IMR-90 (cell line): ENCODE measurements around the gene COIL. TPM values are rescaled to one million over a fixed set of nuclear protein-coding genes. Genes with fewer than 3 reads are reported as not detected.

Source experiments
- ATAC-seq: fragments of 200-7000 bp; cut with Tn5 transposase; 2 replicates; pipeline ENCODE4 v1.9.1; 2020; ENCODE audit warnings: low read depth, mild to moderate bottlenecking, moderate library complexity
- BruUV-seq: library from RNA; stranded (reverse); fragments of 400-500 nt; replicated peaks from 2 replicates; lab custom pipeline; 2021; lab: Mats Ljungman, UMichigan
- CTCF ChIA-PET: fragments of 300-600 bp; formaldehyde crosslinking; extraction: SDS; loops from one replicate; lab custom pipeline; 2021; ENCODE audit warnings: antibody characterized with exemption; lab: Yijun Ruan, JAX
- POLR2A ChIA-PET: fragments of 300-600 bp; sonication (Branson Sonifier 250); formaldehyde crosslinking; loops from one replicate; lab custom pipeline; 2022; ENCODE audit warnings: antibody characterized with exemption; ENCODE audit not compliant: unreplicated experiment; lab: Charles Lee
- DNase-seq: peaks from one replicate; pipeline ENCODE4 v3.0.0; 2013
- H2AFZ ChIP-seq: replicated peaks from 2 replicates; pipeline ENCODE3; 2013; ENCODE audit warnings: low read length, mild to moderate bottlenecking; ENCODE audit not compliant: poor library complexity
- H2AK5ac ChIP-seq: 2 replicates; pipeline ENCODE4 v1.6.1; 2013; ENCODE audit warnings: low read depth, low read length, inconsistent platforms
- H2AK9ac ChIP-seq: replicated peaks from 2 replicates; pipeline ENCODE3; 2013; ENCODE audit warnings: mild to moderate bottlenecking, low read depth, low read length, moderate library complexity; ENCODE audit not compliant: poor library complexity
- H2BK120ac ChIP-seq: 2 replicates; pipeline ENCODE4 v1.6.1; 2013; ENCODE audit warnings: low read depth, low read length, inconsistent platforms
- H2BK15ac ChIP-seq: 3 replicates; pipeline ENCODE4 v1.6.1; 2013; ENCODE audit warnings: low read depth, low read length, inconsistent platforms
- H2BK20ac ChIP-seq: 2 replicates; pipeline ENCODE4 v1.6.1; 2013; ENCODE audit warnings: low read depth, mild to moderate bottlenecking, inconsistent platforms, low read length, moderate library complexity
- H2BK5ac ChIP-seq: 2 replicates; pipeline ENCODE4 v1.6.1; 2013; ENCODE audit warnings: mild to moderate bottlenecking, low read depth, low read length, inconsistent platforms; ENCODE audit not compliant: poor library complexity, severe bottlenecking
- H3K14ac ChIP-seq: replicated peaks from 2 replicates; pipeline ENCODE4 v1.6.1; 2013; ENCODE audit warnings: low read depth, low read length, inconsistent platforms
- H3K18ac ChIP-seq: 2 replicates; pipeline ENCODE4 v1.6.1; 2013; ENCODE audit warnings: low read depth, low read length, control low read depth
- H3K23ac ChIP-seq: 2 replicates; pipeline ENCODE4 v1.6.1; 2013; ENCODE audit warnings: low read depth, low read length, inconsistent platforms
- H3K27ac ChIP-seq: 2 replicates; pipeline ENCODE4 v1.5.1; 2013; ENCODE audit warnings: mild to moderate bottlenecking, control low read depth, low read length; ENCODE audit not compliant: insufficient read depth
- H3K27me3 ChIP-seq: 2 replicates; pipeline ENCODE4 v1.6.1; 2013; ENCODE audit warnings: low read length; ENCODE audit not compliant: control insufficient read depth, insufficient read depth
- H3K36me3 ChIP-seq: 2 replicates; pipeline ENCODE4 v1.6.1; 2013; ENCODE audit warnings: low read length, mixed read lengths; ENCODE audit not compliant: control insufficient read depth, insufficient read depth
- H3K4ac ChIP-seq: 2 replicates; pipeline ENCODE4 v1.6.1; 2013; ENCODE audit warnings: low read depth, low read length, inconsistent platforms
- H3K4me1 ChIP-seq: 2 replicates; pipeline ENCODE4 v1.6.1; 2013; ENCODE audit warnings: low read length, mixed read lengths; ENCODE audit not compliant: control insufficient read depth, insufficient read depth
- H3K4me2 ChIP-seq: 2 replicates; pipeline ENCODE4 v1.6.1; 2013; ENCODE audit warnings: low read depth, mild to moderate bottlenecking, control low read depth, low read length, moderate library complexity
- H3K4me3 ChIP-seq: 2 replicates; pipeline ENCODE4 v1.5.1; 2013; ENCODE audit warnings: low read depth, mild to moderate bottlenecking, control low read depth, low read length, moderate library complexity; ENCODE audit not compliant: insufficient read depth
- H3K56ac ChIP-seq: 2 replicates; pipeline ENCODE4 v1.6.1; 2013; ENCODE audit warnings: low read length, inconsistent platforms; ENCODE audit not compliant: insufficient read depth; ENCODE audit errors: extremely low read depth
- H3K79me1 ChIP-seq, 2 experiments: 2 replicates each; pipeline ENCODE4 v1.6.1; 2013; ENCODE audit warnings: low read length in 2 of 2, inconsistent platforms in 1 of 2, low read depth in 1 of 2
- H3K9ac ChIP-seq: 2 replicates; pipeline ENCODE4 v1.6.1; 2013; ENCODE audit warnings: low read depth, low read length, control low read depth
- H3K9me1 ChIP-seq: 2 replicates; pipeline ENCODE4 v1.6.1; 2013; ENCODE audit warnings: low read length, inconsistent platforms; ENCODE audit not compliant: insufficient read depth
- H3K9me3 ChIP-seq: 2 replicates; pipeline ENCODE4 v1.6.1; 2013; ENCODE audit warnings: low read length; ENCODE audit not compliant: control insufficient read depth, insufficient read depth
- H4K20me1 ChIP-seq: 2 replicates; pipeline ENCODE4 v1.6.1; 2013; ENCODE audit warnings: low read length, inconsistent platforms; ENCODE audit not compliant: insufficient read depth
- H4K5ac ChIP-seq: 2 replicates; pipeline ENCODE4 v1.6.1; 2013; ENCODE audit warnings: mild to moderate bottlenecking, low read depth, low read length, control low read depth
- H4K8ac ChIP-seq, 2 experiments: 2 replicates each; pipeline ENCODE4 v1.6.1; 2013; ENCODE audit warnings: low read depth in 2 of 2, low read length in 2 of 2, control low read depth in 1 of 2, inconsistent platforms in 1 of 2
- H4K91ac ChIP-seq: 2 replicates; pipeline ENCODE4 v1.6.1; 2013; ENCODE audit warnings: low read depth, low read length, inconsistent platforms; ENCODE audit not compliant: insufficient read depth
- BHLHE40 ChIP-seq: fragments of 150-350 bp; IDR thresholded peaks from 2 replicates; pipeline ENCODE4 v1.6.1; 2016; ENCODE audit warnings: mild to moderate bottlenecking, low read depth, low read length
- CEBPB ChIP-seq: IDR thresholded peaks from 2 replicates; pipeline ENCODE4 v1.6.1; 2012; ENCODE audit warnings: low read depth, low read length, improper control_type of control experiment
- CHD1 ChIP-seq: IDR thresholded peaks from 2 replicates; pipeline ENCODE4 v1.6.1; 2012; ENCODE audit warnings: low read depth, low read length, improper control_type of control experiment
- FOS ChIP-seq: fragments of 150-350 bp; IDR thresholded peaks from 2 replicates; pipeline ENCODE4 v1.6.1; 2016; ENCODE audit warnings: low read depth, low read length
- MAFK ChIP-seq: IDR thresholded peaks from 2 replicates; pipeline ENCODE4 v1.6.1; 2012; ENCODE audit warnings: low read depth, low read length, improper control_type of control experiment
- MAZ ChIP-seq: IDR thresholded peaks from 2 replicates; pipeline ENCODE4 v1.6.1; 2012; ENCODE audit warnings: low read depth, mild to moderate bottlenecking, low read length, improper control_type of control experiment, moderate library complexity, borderline replicate concordance
- MXI1 ChIP-seq: IDR thresholded peaks from 2 replicates; pipeline ENCODE4 v1.6.1; 2012; ENCODE audit warnings: low read depth, mild to moderate bottlenecking, low read length, moderate library complexity, borderline replicate concordance
- NFE2L2 ChIP-seq: fragments of 150-350 bp; IDR thresholded peaks from 2 replicates; pipeline ENCODE4 v1.6.1; 2016; ENCODE audit warnings: low read depth, mild to moderate bottlenecking, low read length
- POLR2A ChIP-seq: IDR thresholded peaks from 2 replicates; pipeline ENCODE4 v1.6.1; 2012; ENCODE audit warnings: mild to moderate bottlenecking, low read depth, low read length
- RAD21 ChIP-seq: IDR thresholded peaks from 2 replicates; pipeline ENCODE4 v1.6.1; 2012; ENCODE audit warnings: low read length, improper control_type of control experiment
- RCOR1 ChIP-seq: IDR thresholded peaks from 2 replicates; pipeline ENCODE4 v1.6.1; 2012; ENCODE audit warnings: mild to moderate bottlenecking, low read length, improper control_type of control experiment; ENCODE audit not compliant: insufficient replicate concordance
- RFX5 ChIP-seq: IDR thresholded peaks from 2 replicates; pipeline ENCODE4 v1.8.0; 2012; ENCODE audit warnings: low read depth, mild to moderate bottlenecking, low read length, moderate library complexity
- SMC3 ChIP-seq: fragments of 150-350 bp; IDR thresholded peaks from 2 replicates; pipeline ENCODE4 v1.6.1; 2016; ENCODE audit warnings: low read depth, mild to moderate bottlenecking, antibody characterized with exemption, low read length, moderate library complexity
- WGBS, 2 experiments: methylation state at CpG; one replicate each; pipeline versions ENCODE4 v1.1.5 to v1.1.7; 2013; ENCODE audit warnings: missing lambda C conversion rate in 2 of 2; ENCODE audit not compliant: insufficient read length in 1 of 2; ENCODE audit errors: extremely low coverage in 2 of 2; 5-methylcytosine and 5-hydroxymethylcytosine counted together
- dilution Hi-C: fragments of 300-500 bp; cut with HindIII; formaldehyde crosslinking; loops from one replicate; pipeline ENCODE4 v1.14.3; 2018; ENCODE audit warnings: low sequenced_read_pairs; ENCODE audit not compliant: unreplicated experiment
- in situ Hi-C: fragments of 300-500 bp; cut with MboI; formaldehyde crosslinking; loops from 3 replicates; pipeline ENCODE4 v1.14.3; 2019; ENCODE audit warnings: low sequenced_read_pairs, inconsistent platforms, mixed read lengths
- intact Hi-C: fragments of 100-400 bp; cut with micrococcal nuclease; formaldehyde crosslinking; loops from 2 replicates; pipeline ENCODE4 v1.10.0; 2022
- polyA plus RNA-seq, 3 experiments: library from polyadenylated mRNA; depleted of rRNA; stranded (reverse); fragments of >200 nt; gene quantifications; 2 replicates each; pipeline ENCODE4 v1.2.3, GENCODE V29; 2012; ENCODE audit warnings: low replicate concordance in 1 of 3
- total RNA-seq: library from RNA; depleted of rRNA; stranded (reverse); fragments of >200 nt; gene quantifications from 2 replicates; pipeline ENCODE4 v1.2.3, GENCODE V29; 2012
- TF ChIP-seq, protein P1 (sequence below): fragments of 150-350 bp; IDR thresholded peaks from 2 replicates; pipeline ENCODE4 v1.6.1; 2016; ENCODE audit warnings: low read depth, mild to moderate bottlenecking, low read length, moderate library complexity, borderline replicate concordance
- TF ChIP-seq, protein P2 (sequence below): fragments of 150-350 bp; IDR thresholded peaks from 2 replicates; pipeline ENCODE4 v1.6.1; 2017; ENCODE audit warnings: mild to moderate bottlenecking, antibody characterized with exemption, low read length, low read depth
- TF ChIP-seq, protein P3 (sequence below): conservative IDR thresholded peaks from 2 replicates; pipeline ENCODE4 v1.5.1; 2012; ENCODE audit warnings: mild to moderate bottlenecking, low read depth, low read length, improper control_type of control experiment

Gene COIL
- total and polyA plus RNA-seq, 2 of the 4 experiments (the other 2 are of a cell fraction): 5.2 to 13.3 TPM

DNA sequence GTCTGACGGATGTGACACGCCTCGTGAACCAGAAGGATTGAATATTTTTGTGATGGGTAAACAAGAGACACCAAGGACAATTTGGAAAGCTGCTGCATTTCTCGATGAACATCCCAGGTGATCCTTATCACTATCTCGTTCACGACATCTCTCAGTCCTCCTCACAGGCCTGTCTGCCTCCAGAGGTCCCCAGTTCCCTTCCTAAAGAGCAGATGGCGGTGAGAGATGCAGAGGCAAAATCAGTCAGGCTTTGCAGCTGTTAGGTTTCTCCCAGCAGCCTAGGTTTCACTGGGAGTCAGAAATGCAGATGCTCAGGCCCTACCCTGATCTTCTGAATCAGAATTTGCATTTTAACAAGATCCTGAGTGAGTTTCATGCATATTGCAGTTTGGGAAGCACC, 40.7 kb upstream of the COIL start:
- intact Hi-C loops: no loop called here
- Histone ChIP-seq H4K20me1 (no peaks in the 10 kb centered on the region), H3K9me3 (no peaks in the 10 kb centered on the region), H2BK15ac (no peak overlapping the region), H3K79me1 (no peaks in the 10 kb centered on the region), H3K4ac (no peak overlapping the region), H2AFZ (no peak overlapping the region), H3K27me3 (no peaks in the 10 kb centered on the region), H3K9ac (no peak overlapping the region), H3K36me3 (0 out of 2 replicates have a peak, but pooled peaks cover 3% of the 10 kb centered on the region), H3K4me3 (no peak overlapping the region), H3K14ac (no peak overlapping the region), H3K4me2 (no peak overlapping the region), H4K8ac (no peak overlapping the region), H3K27ac (no peak overlapping the region), H2BK120ac (no peak overlapping the region), H3K4me1 (no peaks in the 10 kb centered on the region), H3K9me1 (0 out of 2 replicates have a peak, but pooled peaks cover 3% of the 10 kb centered on the region), H4K91ac (no peak overlapping the region), H2BK20ac (no peak overlapping the region), H2BK5ac (no peak overlapping the region), H4K5ac (no peak overlapping the region), H2AK9ac (no peak overlapping the region), H2AK5ac (no peak overlapping the region), H3K18ac (no peak overlapping the region), H3K23ac (no peak overlapping the region), H3K56ac (no peak overlapping the region)
- in situ Hi-C loops: no loop called here
- DNase-seq (no peak), ATAC-seq (no peak)
- TF ChIP-seq, protein P1, sequence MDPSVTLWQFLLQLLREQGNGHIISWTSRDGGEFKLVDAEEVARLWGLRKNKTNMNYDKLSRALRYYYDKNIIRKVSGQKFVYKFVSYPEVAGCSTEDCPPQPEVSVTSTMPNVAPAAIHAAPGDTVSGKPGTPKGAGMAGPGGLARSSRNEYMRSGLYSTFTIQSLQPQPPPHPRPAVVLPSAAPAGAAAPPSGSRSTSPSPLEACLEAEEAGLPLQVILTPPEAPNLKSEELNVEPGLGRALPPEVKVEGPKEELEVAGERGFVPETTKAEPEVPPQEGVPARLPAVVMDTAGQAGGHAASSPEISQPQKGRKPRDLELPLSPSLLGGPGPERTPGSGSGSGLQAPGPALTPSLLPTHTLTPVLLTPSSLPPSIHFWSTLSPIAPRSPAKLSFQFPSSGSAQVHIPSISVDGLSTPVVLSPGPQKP: no peak
- TF ChIP-seq CEBPB (no peak), RCOR1 (no peak), NFE2L2 (no peak), BHLHE40 (no peak), CHD1 (no peak), MAFK (no peak), POLR2A (no peak), RAD21 (no peak), SMC3 (no peak), MXI1 (no peak), RFX5 (no peak), MAZ (no peak), FOS (no peak)
- TF ChIP-seq, protein P2, sequence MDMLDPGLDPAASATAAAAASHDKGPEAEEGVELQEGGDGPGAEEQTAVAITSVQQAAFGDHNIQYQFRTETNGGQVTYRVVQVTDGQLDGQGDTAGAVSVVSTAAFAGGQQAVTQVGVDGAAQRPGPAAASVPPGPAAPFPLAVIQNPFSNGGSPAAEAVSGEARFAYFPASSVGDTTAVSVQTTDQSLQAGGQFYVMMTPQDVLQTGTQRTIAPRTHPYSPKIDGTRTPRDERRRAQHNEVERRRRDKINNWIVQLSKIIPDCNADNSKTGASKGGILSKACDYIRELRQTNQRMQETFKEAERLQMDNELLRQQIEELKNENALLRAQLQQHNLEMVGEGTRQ: no peak
- TF ChIP-seq, protein P3, sequence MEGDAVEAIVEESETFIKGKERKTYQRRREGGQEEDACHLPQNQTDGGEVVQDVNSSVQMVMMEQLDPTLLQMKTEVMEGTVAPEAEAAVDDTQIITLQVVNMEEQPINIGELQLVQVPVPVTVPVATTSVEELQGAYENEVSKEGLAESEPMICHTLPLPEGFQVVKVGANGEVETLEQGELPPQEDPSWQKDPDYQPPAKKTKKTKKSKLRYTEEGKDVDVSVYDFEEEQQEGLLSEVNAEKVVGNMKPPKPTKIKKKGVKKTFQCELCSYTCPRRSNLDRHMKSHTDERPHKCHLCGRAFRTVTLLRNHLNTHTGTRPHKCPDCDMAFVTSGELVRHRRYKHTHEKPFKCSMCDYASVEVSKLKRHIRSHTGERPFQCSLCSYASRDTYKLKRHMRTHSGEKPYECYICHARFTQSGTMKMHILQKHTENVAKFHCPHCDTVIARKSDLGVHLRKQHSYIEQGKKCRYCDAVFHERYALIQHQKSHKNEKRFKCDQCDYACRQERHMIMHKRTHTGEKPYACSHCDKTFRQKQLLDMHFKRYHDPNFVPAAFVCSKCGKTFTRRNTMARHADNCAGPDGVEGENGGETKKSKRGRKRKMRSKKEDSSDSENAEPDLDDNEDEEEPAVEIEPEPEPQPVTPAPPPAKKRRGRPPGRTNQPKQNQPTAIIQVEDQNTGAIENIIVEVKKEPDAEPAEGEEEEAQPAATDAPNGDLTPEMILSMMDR: no peak
- no TSS peak for BruUV-seq
- dilution Hi-C loops: no loop called here
- 96% methylated on average over 6 of the region's 7 CpGs; no CpG with 5 or more reads in 1 of the 2 experiments for WGBS, 2 experiments
- CTCF ChIA-PET: no interaction called here
- POLR2A ChIA-PET: no interaction called here
